BLaER1 treated with 17β-estradiol and CSF1 and Interleukin-3, amounts not matched to agents 10 nM and 100 nM (cell line): Measurements from ENCODE around the gene GPC6.

Source experiments
- H3K27ac ChIP-seq, 11 experiments: shearing (Covaris generic); formaldehyde crosslinking; 2 replicates each; pipeline ENCODE4 v1.8.1; 2022
- H3K27me3 ChIP-seq, 11 experiments: shearing (Covaris generic); formaldehyde crosslinking; 2 replicates each; pipeline ENCODE4 v1.8.1; 2022
- H3K36me3 ChIP-seq, 11 experiments: shearing (Covaris generic); formaldehyde crosslinking; 2 replicates each; pipeline ENCODE4 v1.8.1; 2022
- H3K4me1 ChIP-seq, 10 experiments: shearing (Covaris generic); formaldehyde crosslinking; 2 replicates each; pipeline ENCODE4 v1.8.1; 2022
- H3K4me2 ChIP-seq, 11 experiments: shearing (Covaris generic); formaldehyde crosslinking; 2 replicates each; pipeline ENCODE4 v1.8.1; 2022
- H3K4me3 ChIP-seq, 10 experiments: shearing (Covaris generic); formaldehyde crosslinking; 2 replicates each; pipeline ENCODE4 v1.8.1; 2022
- H3K9ac ChIP-seq, 11 experiments: shearing (Covaris generic); formaldehyde crosslinking; 2 replicates each; pipeline ENCODE4 v1.8.1; 2022
- H3K9me3 ChIP-seq, 11 experiments: shearing (Covaris generic); formaldehyde crosslinking; replicated peaks in 1 of 11; 2 replicates each; pipeline ENCODE4 v1.8.1; 2022
- H4K20me1 ChIP-seq, 11 experiments: shearing (Covaris generic); formaldehyde crosslinking; 2 replicates each; pipeline ENCODE4 v1.8.1; 2022
- Cebpa-rat ChIP-seq, 11 experiments: shearing (Covaris generic); IDR thresholded peaks; 2 replicates each; pipeline ENCODE4 v1.8.1; 2022

GPC6 gene

DNA sequence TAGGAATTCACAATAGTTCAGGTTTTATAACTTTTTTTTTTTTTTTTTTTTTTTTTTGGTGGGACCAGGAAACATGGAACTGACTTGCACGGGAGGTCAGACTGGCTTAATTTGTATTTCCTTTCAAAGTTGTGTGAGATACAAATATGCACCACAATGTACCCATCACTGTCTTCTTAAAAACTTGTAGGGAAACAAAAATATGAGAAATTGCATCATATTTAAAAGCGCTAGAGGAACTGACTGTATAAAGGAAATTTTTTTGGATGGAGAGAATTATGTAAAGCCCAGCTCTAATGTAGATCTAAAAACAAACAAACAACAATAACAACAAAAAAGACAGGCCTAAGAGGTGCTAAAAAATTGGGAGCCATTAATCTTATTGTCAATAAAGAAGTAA is 1006.3 kb downstream of the GPC6 start:
- Histone ChIP-seq H3K9me3 (0 out of 22 replicates have a peak, but pooled peaks cover 0 to 4% (median 0%) of the 10 kb centered on the region in 11 experiments), H3K4me3 (no peak overlapping the region), H3K27me3 (0 out of 22 replicates have a peak, but pooled peaks cover 0 to 6% (median 0%) of the 10 kb centered on the region in 11 experiments), H3K36me3 (no peaks in the 10 kb centered on the region), H3K4me1 (peaks cover 12 to 50% (median 21%) of the 10 kb centered on the region in 10 experiments), H4K20me1 (no peaks in the 10 kb centered on the region), H3K27ac (peak overlapping the region in 2 of 11 experiments; percentile 30 to 32; a peak in 4 of 22 replicates), H3K9ac (no peak overlapping the region), H3K4me2 (peak overlapping the region in 5 of 11 experiments; percentile 14 to 69 (median 35); a peak in 6 of 22 replicates)
- no peak for TF ChIP-seq Cebpa-rat (IDR thresholded peaks at IDR 0.05)

DNA sequence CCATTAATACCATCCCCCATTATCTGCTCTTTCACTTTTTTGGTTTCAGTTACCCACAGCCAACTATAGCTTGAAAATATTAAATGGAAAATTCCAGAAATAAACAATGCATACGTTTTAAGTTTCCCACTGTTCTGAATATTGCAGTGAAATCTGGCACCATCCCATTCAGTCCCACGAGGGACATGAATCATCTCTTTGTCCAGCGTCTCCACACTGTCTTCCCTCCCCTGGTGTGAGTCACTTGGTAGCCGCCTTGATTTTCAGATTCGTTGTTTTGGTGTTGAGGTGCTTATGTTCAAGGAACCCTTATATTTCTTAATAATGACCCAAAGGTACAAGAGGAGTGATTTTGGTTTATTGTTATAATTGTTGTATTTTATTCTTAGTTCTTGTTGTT is 1006.8 kb downstream of the GPC6 start:
- Histone ChIP-seq H3K4me2 (peak overlapping the region in 6 of 11 experiments; percentile 7 to 69 (median 24); a peak in 6 of 22 replicates), H3K27ac (peak overlapping the region in 2 of 11 experiments; percentile 32 to 40; a peak in 4 of 22 replicates), H3K27me3 (0 out of 22 replicates have a peak, but pooled peaks cover 0 to 8% (median 0%) of the 10 kb centered on the region in 11 experiments), H3K9me3 (0 out of 22 replicates have a peak, but pooled peaks cover 0 to 4% (median 0%) of the 10 kb centered on the region in 11 experiments), H4K20me1 (no peaks in the 10 kb centered on the region), H3K36me3 (no peaks in the 10 kb centered on the region), H3K4me3 (no peak overlapping the region), H3K4me1 (peaks cover 12 to 55% (median 21%) of the 10 kb centered on the region in 10 experiments), H3K9ac (no peak overlapping the region)
- no peak for TF ChIP-seq Cebpa-rat (IDR thresholded peaks at IDR 0.05)

DNA sequence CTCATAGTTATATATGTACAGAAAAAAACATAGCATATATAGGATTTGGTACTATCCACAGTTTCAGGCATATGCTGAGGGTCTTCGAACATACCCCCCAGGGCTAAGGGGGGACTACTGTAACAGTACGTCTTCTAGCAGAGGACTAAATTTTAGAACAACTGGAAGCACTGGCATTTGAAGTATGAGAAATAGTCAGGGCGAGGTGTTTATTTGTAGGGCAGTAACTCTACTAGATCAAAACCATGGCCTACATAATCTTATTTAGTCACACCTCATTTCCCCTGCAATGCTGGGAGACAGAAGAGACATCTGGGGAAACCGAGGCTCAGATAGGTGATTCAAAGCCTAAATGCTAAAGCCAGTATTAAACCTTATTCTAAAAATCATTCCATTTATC is 1007.2 kb downstream of the GPC6 start:
- no peak overlapping the region for H3K4me3 ChIP-seq
- H3K4me1 ChIP-seq: peaks cover 12 to 59% (median 22%) of the 10 kb centered on the region in 10 experiments
- H3K9ac ChIP-seq: no peak overlapping the region
- H3K4me2 ChIP-seq: peak overlapping the region in 3 of 11 experiments; percentile 35 to 69 (median 45); a peak in 6 of 22 replicates
- H4K20me1 ChIP-seq: no peaks in the 10 kb centered on the region
- H3K36me3 ChIP-seq: no peaks in the 10 kb centered on the region
- H3K27me3 ChIP-seq: 0 out of 22 replicates have a peak, but pooled peaks cover 0 to 8% (median 0%) of the 10 kb centered on the region in 11 experiments
- H3K27ac ChIP-seq: peak overlapping the region in 2 of 11 experiments; percentile 30 to 40; a peak in 3 of 22 replicates
- H3K9me3 ChIP-seq: 0 out of 22 replicates have a peak, but pooled peaks cover 0 to 4% (median 0%) of the 10 kb centered on the region in 11 experiments
- TF ChIP-seq Cebpa-rat (IDR thresholded peaks at IDR 0.05): no peak

DNA sequence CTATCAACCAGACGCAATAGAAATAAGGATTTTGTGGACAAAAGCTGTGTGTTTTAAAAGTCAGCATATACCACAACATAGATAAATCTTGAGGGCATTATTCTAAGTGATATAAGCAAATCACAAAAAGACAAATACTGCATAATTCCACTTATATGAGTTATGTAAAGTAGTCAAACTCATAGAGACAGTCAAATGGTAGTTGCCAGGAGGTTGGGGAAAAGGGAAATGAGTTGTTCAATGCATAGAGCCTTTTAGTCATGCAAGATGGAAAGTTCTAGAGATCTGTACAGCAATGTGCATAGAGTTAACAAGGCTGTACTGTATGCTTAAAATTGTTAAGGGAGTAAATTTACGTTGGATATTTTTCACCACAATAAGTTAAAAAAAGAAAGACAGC is 1008.1 kb downstream of the GPC6 start:
- H3K4me2 ChIP-seq: no peak overlapping the region; a peak in 1 of 22 replicates
- H3K27me3 ChIP-seq: peaks cover 0 to 8% (median 0%) of the 10 kb centered on the region in 11 experiments; a peak in 1 of 22 replicates
- H3K4me1 ChIP-seq: peaks cover 13 to 68% (median 27%) of the 10 kb centered on the region in 10 experiments
- 0 out of 22 replicates have a peak, but pooled peaks cover 0 to 4% (median 0%) of the 10 kb centered on the region in 11 experiments for H3K9me3 ChIP-seq
- no peak overlapping the region for H3K9ac ChIP-seq
- no peak overlapping the region for H3K4me3 ChIP-seq
- no peak for TF ChIP-seq Cebpa-rat (IDR thresholded peaks at IDR 0.05)
- no peaks in the 10 kb centered on the region for H4K20me1 ChIP-seq
- no peaks in the 10 kb centered on the region for H3K36me3 ChIP-seq
- no peak overlapping the region for H3K27ac ChIP-seq

DNA sequence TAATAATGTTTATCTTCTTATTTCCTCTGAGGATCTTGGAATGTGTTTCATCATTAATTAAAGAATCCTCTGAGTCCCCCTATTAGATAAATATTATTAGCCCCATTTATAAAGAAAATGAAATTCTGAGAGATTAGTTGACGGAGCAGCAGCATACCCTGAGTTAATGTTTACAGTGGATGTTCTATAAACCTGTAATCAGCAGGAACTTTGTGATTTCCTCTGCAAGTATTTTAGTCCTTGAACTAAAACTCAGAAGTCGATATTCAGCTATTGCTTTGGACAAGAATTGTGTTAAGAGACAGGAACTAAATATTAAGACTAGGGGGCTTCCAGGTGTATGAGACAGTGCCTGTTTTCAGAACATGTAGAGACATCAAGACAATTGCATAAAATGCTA is 1009.5 kb downstream of the GPC6 start:
- no peak for TF ChIP-seq Cebpa-rat (IDR thresholded peaks at IDR 0.05)
- Histone ChIP-seq H3K4me3 (no peak overlapping the region), H3K27ac (no peak overlapping the region), H3K27me3 (peaks cover 0 to 17% (median 0%) of the 10 kb centered on the region in 11 experiments; a peak in 2 of 22 replicates), H3K9ac (no peak overlapping the region), H3K4me1 (peaks cover 12 to 74% (median 26%) of the 10 kb centered on the region in 10 experiments), H3K36me3 (no peaks in the 10 kb centered on the region), H3K9me3 (no peaks in the 10 kb centered on the region), H3K4me2 (peak overlapping the region; percentile 7 to 65 (median 45); a peak in 18 of 22 replicates), H4K20me1 (no peaks in the 10 kb centered on the region)

DNA sequence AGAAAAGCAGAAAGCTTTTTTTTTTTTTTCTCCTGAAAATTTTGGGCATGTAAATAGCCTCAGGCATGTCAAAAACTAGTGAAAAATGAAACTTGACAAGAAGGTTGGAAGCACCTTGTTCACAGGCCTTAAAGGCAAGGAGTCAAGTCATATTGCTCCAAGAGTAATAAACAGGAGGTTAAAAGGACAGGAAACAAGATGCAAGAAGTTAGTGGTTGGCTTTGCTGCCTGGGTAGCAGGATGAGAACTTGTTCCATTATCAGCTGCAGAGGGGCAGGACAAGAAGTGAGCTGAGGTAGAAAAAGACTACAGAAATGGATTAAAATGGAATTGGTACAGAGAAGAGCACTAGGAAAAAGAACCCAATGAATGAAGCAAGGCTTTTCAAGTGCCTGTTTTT is 1010.3 kb downstream of the GPC6 start:
- no peak overlapping the region for H3K4me3 ChIP-seq
- H3K36me3 ChIP-seq: no peaks in the 10 kb centered on the region
- peak overlapping the region; percentile 16 to 65 (median 45) for H3K4me2 ChIP-seq
- H3K27ac ChIP-seq: no peak overlapping the region
- H3K27me3 ChIP-seq: peaks cover 0 to 22% (median 0%) of the 10 kb centered on the region in 11 experiments; a peak in 2 of 22 replicates
- H3K9me3 ChIP-seq: no peaks in the 10 kb centered on the region
- TF ChIP-seq Cebpa-rat (IDR thresholded peaks at IDR 0.05): no peak
- H3K9ac ChIP-seq: 0 out of 22 replicates have a peak overlapping the region, but pooled peaks of 1 of the 11 experiments have one; percentile 18
- H4K20me1 ChIP-seq: no peaks in the 10 kb centered on the region
- peaks cover 12 to 74% (median 24%) of the 10 kb centered on the region in 10 experiments for H3K4me1 ChIP-seq

DNA sequence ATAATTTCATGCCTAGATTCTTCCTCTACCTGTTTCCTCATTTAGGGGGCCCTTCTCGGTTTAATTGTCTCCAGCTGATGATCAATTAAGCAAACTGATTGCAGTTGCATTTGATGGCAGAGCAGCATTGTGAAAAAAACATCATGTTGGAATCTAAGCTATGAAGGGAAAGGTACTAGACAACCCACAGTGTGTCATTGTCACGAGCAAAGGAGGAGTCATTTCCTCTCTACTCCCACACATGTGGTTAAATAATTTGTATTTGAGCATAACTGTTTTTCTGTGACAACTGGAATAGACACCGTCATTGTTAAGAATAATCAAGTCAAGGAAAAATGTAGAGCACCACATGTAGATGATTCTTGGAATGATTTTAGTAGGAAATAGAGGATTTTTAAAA is 1012.5 kb downstream of the GPC6 start:
- TF ChIP-seq Cebpa-rat (IDR thresholded peaks at IDR 0.05): no peak
- Histone ChIP-seq H3K27me3 (peaks cover 0 to 22% (median 0%) of the 10 kb centered on the region in 11 experiments; a peak in 2 of 22 replicates), H4K20me1 (no peaks in the 10 kb centered on the region), H3K4me1 (peaks cover 14 to 62% (median 24%) of the 10 kb centered on the region in 10 experiments), H3K36me3 (no peaks in the 10 kb centered on the region), H3K9ac (no peak overlapping the region), H3K4me3 (no peak overlapping the region), H3K9me3 (no peaks in the 10 kb centered on the region), H3K27ac (peak overlapping the region in 4 of 11 experiments; percentile 38 to 68 (median 41); a peak in 6 of 22 replicates), H3K4me2 (peak overlapping the region in 6 of 11 experiments; percentile 5 to 80 (median 55); a peak in 10 of 22 replicates)

DNA sequence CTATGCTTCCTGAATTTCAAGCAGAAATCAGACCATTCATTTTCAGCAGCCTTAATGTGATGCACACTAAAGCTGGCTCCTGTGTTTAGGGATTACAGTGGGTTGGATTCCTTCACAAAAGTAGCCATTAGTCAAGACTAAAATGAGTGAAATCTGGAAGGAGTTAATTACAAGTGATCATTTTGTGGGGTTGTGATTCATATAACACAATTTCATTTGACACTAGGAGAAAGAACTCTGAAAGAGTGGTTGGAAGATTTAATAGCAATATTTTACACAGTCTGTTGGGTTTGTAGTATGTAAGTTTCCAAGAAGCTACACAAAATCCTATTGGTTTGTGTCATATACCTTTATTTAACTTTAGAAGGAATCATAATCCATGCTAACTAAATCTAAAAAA is 1015.9 kb downstream of the GPC6 start:
- Histone ChIP-seq H3K4me2 (no peak overlapping the region), H3K9ac (no peak overlapping the region), H3K27ac (no peak overlapping the region), H3K4me1 (peaks cover 6 to 33% (median 9%) of the 10 kb centered on the region in 10 experiments; a peak in 15 of 20 replicates), H3K36me3 (no peaks in the 10 kb centered on the region), H3K27me3 (peaks cover 0 to 18% (median 0%) of the 10 kb centered on the region in 11 experiments; a peak in 2 of 22 replicates), H3K9me3 (peaks cover 6 to 17% (median 11%) of the 10 kb centered on the region in 11 experiments; a peak in 18 of 22 replicates), H4K20me1 (no peaks in the 10 kb centered on the region), H3K4me3 (no peak overlapping the region)
- TF ChIP-seq Cebpa-rat (IDR thresholded peaks at IDR 0.05): no peak

DNA sequence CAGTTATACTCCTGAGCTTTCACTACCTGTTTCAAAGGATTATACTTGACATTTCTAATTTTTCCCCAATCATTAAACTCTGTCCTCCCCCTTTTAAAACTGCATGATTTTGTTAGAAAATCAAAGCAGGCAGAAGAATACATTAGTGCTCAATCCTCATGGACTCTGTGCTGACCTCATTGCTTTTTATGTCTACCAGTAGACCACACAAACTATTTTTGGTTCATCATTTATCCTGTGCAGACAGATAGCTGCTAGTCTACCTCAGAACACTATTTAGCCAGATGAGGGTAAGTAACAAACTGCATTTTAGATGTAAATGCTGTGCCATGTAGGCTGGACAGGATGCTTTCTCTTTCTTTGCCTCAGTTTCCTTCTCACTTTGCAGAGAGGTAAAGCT is 1016.9 kb downstream of the GPC6 start:
- Histone ChIP-seq H3K9ac (no peak overlapping the region), H3K4me1 (peaks cover 6 to 23% (median 8%) of the 10 kb centered on the region in 10 experiments; a peak in 15 of 20 replicates), H3K9me3 (peaks cover 6 to 17% (median 11%) of the 10 kb centered on the region in 11 experiments; a peak in 18 of 22 replicates), H3K36me3 (no peaks in the 10 kb centered on the region), H3K27ac (no peak overlapping the region), H3K4me3 (no peak overlapping the region), H3K27me3 (peaks cover 0 to 18% (median 0%) of the 10 kb centered on the region in 11 experiments; a peak in 2 of 22 replicates), H3K4me2 (peak overlapping the region in 5 of 11 experiments; percentile 2 to 53 (median 32); a peak in 5 of 22 replicates), H4K20me1 (no peaks in the 10 kb centered on the region)
- TF ChIP-seq Cebpa-rat (IDR thresholded peaks at IDR 0.05): no peak
